A549 (cell line): ENCODE data around the gene SNRK. TPM values are rescaled to one million over a fixed set of nuclear protein-coding genes. Genes with fewer than 3 reads are reported as not detected.

Experiments
- ATAC-seq, 2 experiments: fragments of 200-7000 bp in 1 of 2; fragments of >200 bp in 1 of 2; cut with Nextera tagmentation in 1 of 2; cut with Tn5 transposase in 1 of 2; 3 replicates each; pipeline versions ENCODE4 v1.8.0 to v1.9.1; 2018 to 2020; ENCODE audit warnings: mild to moderate bottlenecking in 1 of 2, moderate library complexity in 1 of 2
- CTCF ChIA-PET: fragments of 300-600 bp; sonication (Branson Sonifier 250); formaldehyde crosslinking; extraction: SDS; loops from one replicate; lab custom pipeline; 2021; ENCODE audit warnings: antibody characterized with exemption, inconsistent platforms; lab: Yijun Ruan, JAX
- POLR2A ChIA-PET: fragments of 350-600 bp; formaldehyde crosslinking; extraction: SDS; loops from one replicate; lab custom pipeline; 2021; ENCODE audit warnings: antibody characterized with exemption, inconsistent platforms; lab: Yijun Ruan, JAX
- DNase-seq, 2 experiments: peaks; one replicate each; pipeline versions ENCODE4 v3.0.0 to v3.0.0-alpha.2; 2011 to 2016; ENCODE audit warnings: low read depth in 1 of 2, low spot score in 1 of 2
- FAIRE-seq: peaks from 2 replicates; lab custom pipeline; 2011; peaks lifted over from hg19 to GRCh38; lab: Jason Lieb, UNC
- H3K27ac ChIP-seq, 2 experiments: fragments of >200 bp; sonication (Bioruptor Twin); formaldehyde crosslinking; 3 replicates each; pipeline ENCODE4 v1.5.1; 2016 to 2017
- H3K4me1 ChIP-seq: fragments of >200 bp; sonication (Bioruptor Twin); formaldehyde crosslinking; 3 replicates; pipeline ENCODE4 v1.6.1; 2016
- H3K4me2 ChIP-seq: fragments of >200 bp; sonication (Bioruptor Twin); formaldehyde crosslinking; 3 replicates; pipeline ENCODE4 v1.6.1; 2016
- H3K4me3 ChIP-seq: fragments of >200 bp; sonication (Bioruptor Twin); formaldehyde crosslinking; 3 replicates; pipeline ENCODE4 v1.5.1; 2016
- H3K9me3 ChIP-seq: fragments of >200 bp; sonication (Bioruptor Twin); formaldehyde crosslinking; 3 replicates; pipeline ENCODE4 v1.6.1; 2016
- BCL3 ChIP-seq: fragments of >200 bp; sonication (Bioruptor Twin); formaldehyde crosslinking; IDR thresholded peaks from 3 replicates; pipeline ENCODE4 v1.6.1; 2016
- CBX8 ChIP-seq: fragments of 200-600 bp; sonication (generic); IDR thresholded peaks from 2 replicates; pipeline ENCODE4 v1.6.1; 2016
- CEBPB ChIP-seq, 2 experiments: fragments of >200 bp in 1 of 2; sonication (Bioruptor Twin) in 1 of 2; formaldehyde crosslinking in 1 of 2; IDR thresholded peaks; 2 replicates each; pipeline ENCODE4 v1.6.1; 2012 to 2016
- CHD2 ChIP-seq: fragments of 150-350 bp; IDR thresholded peaks from 2 replicates; pipeline ENCODE4 v1.6.1; 2014; ENCODE audit warnings: low read length; ENCODE audit not compliant: partially characterized antibody
- CTCF ChIP-seq: fragments of >200 bp; sonication (Bioruptor Twin); formaldehyde crosslinking; IDR thresholded peaks from 3 replicates; pipeline ENCODE4 v1.5.1; 2016
- EHMT2 ChIP-seq: fragments of 200-600 bp; sonication (generic); IDR thresholded peaks from 2 replicates; pipeline ENCODE4 v1.6.1; 2016; ENCODE audit warnings: antibody characterized with exemption, low read depth, mild to moderate bottlenecking, moderate library complexity
- EP300 ChIP-seq, 2 experiments: fragments of >200 bp; sonication (Bioruptor Twin); formaldehyde crosslinking; IDR thresholded peaks; 2 replicates in 1 of 2; 3 replicates in 1 of 2; pipeline ENCODE4 v1.6.1; 2016 to 2017
- ESRRA ChIP-seq: fragments of 150-350 bp; IDR thresholded peaks from 2 replicates; pipeline ENCODE4 v1.6.1; 2014; ENCODE audit warnings: mild to moderate bottlenecking, low read length, borderline replicate concordance
- FOSB ChIP-seq: fragments of 250-450 bp; sonication (Bioruptor Pico); IDR thresholded peaks from 2 replicates; pipeline ENCODE4 v1.5.0; 2020; ENCODE audit warnings: mild to moderate bottlenecking, moderate library complexity
- FOXS1 ChIP-seq: fragments of 250-450 bp; sonication (Bioruptor Pico); IDR thresholded peaks from 2 replicates; pipeline ENCODE4 v1.5.0; 2020; ENCODE audit warnings: mild to moderate bottlenecking, moderate library complexity
- HES2 ChIP-seq: fragments of >200 bp; sonication (Bioruptor Twin); formaldehyde crosslinking; IDR thresholded peaks from 2 replicates; pipeline ENCODE4 v1.6.1; 2016
- JUN ChIP-seq, 2 experiments: fragments of >200 bp; sonication (Bioruptor Twin); formaldehyde crosslinking; IDR thresholded peaks; 2 replicates in 1 of 2; 3 replicates in 1 of 2; pipeline ENCODE4 v1.6.1; 2016 to 2017
- MAFK ChIP-seq: fragments of 450-650 bp; IDR thresholded peaks from 2 replicates; pipeline ENCODE4 v1.6.1; 2014; ENCODE audit not compliant: partially characterized antibody
- MAX ChIP-seq: IDR thresholded peaks from 2 replicates; pipeline ENCODE4 v1.6.1; 2012
- MAZ ChIP-seq: fragments of 150-350 bp; IDR thresholded peaks from 2 replicates; pipeline ENCODE4 v1.6.1; 2014; ENCODE audit warnings: antibody characterized with exemption, low read depth, low read length, borderline replicate concordance
- NPAS2 ChIP-seq: fragments of 250-450 bp; sonication (Bioruptor Pico); IDR thresholded peaks from 2 replicates; pipeline ENCODE4 v1.8.0; 2022; ENCODE audit warnings: mild to moderate bottlenecking, moderate library complexity, borderline replicate concordance
- PHF8 ChIP-seq: fragments of 200-600 bp; sonication (generic); IDR thresholded peaks from 2 replicates; pipeline ENCODE4 v1.6.1; 2016; ENCODE audit warnings: low read depth, mild to moderate bottlenecking, antibody characterized with exemption, moderate library complexity, borderline replicate concordance
- POLR2A ChIP-seq: IDR thresholded peaks from 2 replicates; pipeline ENCODE4 v1.6.1; 2012; ENCODE audit warnings: mild to moderate bottlenecking, low read length
- RAD21 ChIP-seq, 2 experiments: fragments of >200 bp in 1 of 2; sonication (Bioruptor Twin) in 1 of 2; formaldehyde crosslinking in 1 of 2; IDR thresholded peaks in 1 of 2; conservative IDR thresholded peaks in 1 of 2; 2 replicates in 1 of 2; 3 replicates in 1 of 2; pipeline ENCODE4 v1.6.1; 2012 to 2018; ENCODE audit warnings: inconsistent platforms in 1 of 2
- RCOR1 ChIP-seq: fragments of 150-350 bp; IDR thresholded peaks from 2 replicates; pipeline ENCODE4 v1.6.1; 2014; ENCODE audit warnings: antibody characterized with exemption, low read length, low read depth
- RFX5 ChIP-seq: fragments of 450-650 bp; IDR thresholded peaks from 2 replicates; pipeline ENCODE4 v1.7.1; 2014; ENCODE audit warnings: antibody characterized with exemption, mild to moderate bottlenecking, moderate library complexity
- RNF2 ChIP-seq: fragments of 200-600 bp; sonication (generic); IDR thresholded peaks from 2 replicates; pipeline ENCODE4 v1.6.1; 2016; ENCODE audit warnings: low read depth, mild to moderate bottlenecking, antibody characterized with exemption, moderate library complexity, borderline replicate concordance
- ZC3H11A ChIP-seq: fragments of 450-650 bp; IDR thresholded peaks from 2 replicates; pipeline ENCODE4 v1.6.1; 2014; ENCODE audit warnings: antibody characterized with exemption, mild to moderate bottlenecking
- ZSCAN20 ChIP-seq: fragments of 250-450 bp; sonication (Bioruptor Pico); IDR thresholded peaks from 2 replicates; pipeline ENCODE4 v1.8.0; 2022; ENCODE audit warnings: mild to moderate bottlenecking, moderate library complexity
- WGBS: methylation state at CpG from one replicate; pipeline ENCODE4 v1.1.6; 2017; ENCODE audit errors: missing lambda C conversion rate; 5-methylcytosine and 5-hydroxymethylcytosine counted together
- polyA plus RNA-seq, 4 experiments: library from polyadenylated mRNA; depleted of rRNA in 3 of 4; stranded (reverse); fragments of >200 nt; fragmentation: RNase III in 1 of 4; extraction: RNeasy Plus Mini Kit Qiagen cat#74134 plus additional on column Dnase treatment in 1 of 4; gene quantifications; 2 replicates in 3 of 4; 3 replicates in 1 of 4; pipeline ENCODE4 v1.2.3, GENCODE V29; 2011 to 2017
- TF ChIP-seq, protein P1 (sequence below): IDR thresholded peaks from 2 replicates; pipeline ENCODE4 v1.6.1; 2012
- TF ChIP-seq, protein P2 (sequence below): fragments of 200-600 bp; sonication (generic); IDR thresholded peaks from 2 replicates; pipeline ENCODE4 v1.6.1; 2016; ENCODE audit warnings: antibody characterized with exemption, mild to moderate bottlenecking, moderate library complexity

Gene SNRK
- polyA plus RNA-seq, 2 of the 4 experiments (the other 2 are of a cell fraction) = 3.5 to 7.2 TPM

- no peaks in the 10 kb centered on the region for H3K4me1 ChIP-seq
- ATAC-seq (no peak), FAIRE-seq (no peak), DNase-seq (no peak)
- 97% methylated on average over 7 of the region's 7 CpGs for WGBS
- H3K4me2 ChIP-seq = no peak overlapping the region
- no peak overlapping the region for H3K4me3 ChIP-seq
- CTCF ChIA-PET = no interaction called here
- no peak overlapping the region for H3K27ac ChIP-seq
- peaks cover 33% of the 10 kb centered on the region for H3K9me3 ChIP-seq
- TF ChIP-seq POLR2A = no peak
- POLR2A ChIA-PET = no interaction called here
Measured at GRCh38 chr3:43340403-43340802, 54.1 kb downstream of the SNRK start.

DNA sequence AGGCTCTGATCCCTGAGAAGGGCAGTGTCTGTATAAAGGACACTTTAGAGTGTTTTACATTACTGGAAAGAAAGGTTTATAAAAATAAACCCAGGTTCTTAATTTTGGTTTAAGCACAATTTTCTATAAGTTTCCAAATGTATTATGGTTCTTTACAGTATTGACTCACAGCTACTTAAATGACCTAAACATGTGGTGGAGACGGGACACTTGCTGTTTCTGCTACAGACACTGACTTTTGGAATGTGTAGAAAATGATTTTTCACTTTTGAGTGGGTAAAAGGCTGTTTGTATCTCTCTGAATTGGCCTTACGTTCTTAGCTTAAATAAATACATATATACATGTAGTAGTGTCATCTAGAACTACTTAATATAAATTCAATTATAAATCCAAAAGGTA lies 55.4 kb downstream of the SNRK start:
- Histone ChIP-seq H3K4me2 (no peak overlapping the region), H3K9me3 (peaks cover 26% of the 10 kb centered on the region), H3K4me1 (no peaks in the 10 kb centered on the region), H3K27ac (no peak overlapping the region), H3K4me3 (no peak overlapping the region)
- CTCF ChIA-PET = no interaction called here
- TF ChIP-seq, protein P1, sequence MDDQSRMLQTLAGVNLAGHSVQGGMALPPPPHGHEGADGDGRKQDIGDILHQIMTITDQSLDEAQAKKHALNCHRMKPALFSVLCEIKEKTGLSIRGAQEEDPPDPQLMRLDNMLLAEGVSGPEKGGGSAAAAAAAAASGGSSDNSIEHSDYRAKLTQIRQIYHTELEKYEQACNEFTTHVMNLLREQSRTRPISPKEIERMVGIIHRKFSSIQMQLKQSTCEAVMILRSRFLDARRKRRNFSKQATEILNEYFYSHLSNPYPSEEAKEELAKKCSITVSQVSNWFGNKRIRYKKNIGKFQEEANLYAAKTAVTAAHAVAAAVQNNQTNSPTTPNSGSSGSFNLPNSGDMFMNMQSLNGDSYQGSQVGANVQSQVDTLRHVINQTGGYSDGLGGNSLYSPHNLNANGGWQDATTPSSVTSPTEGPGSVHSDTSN = no peak
- TF ChIP-seq ESRRA (no peak), EP300 (IDR thresholded peaks at IDR 0.05) (no peak), CTCF (no peak), FOXS1 (CRISPR knock-in tag) (no peak), FOSB (CRISPR knock-in tag) (no peak), MAX (no peak), RAD21 (conservative IDR thresholded peaks at IDR 0.05 in 1 of 2, IDR thresholded peaks at IDR 0.05 in 1 of 2) (no peak), BCL3 (no peak), ZSCAN20 (CRISPR knock-in tag) (no peak), ZC3H11A (no peak), PHF8 (no peak), CBX8 (no peak), CEBPB (IDR thresholded peaks at IDR 0.05) (no peak)
- FAIRE-seq (no peak), DNase-seq (no peak), ATAC-seq (no peak)
- POLR2A ChIA-PET = no interaction called here
- WGBS = 93% methylated on average over 2 of the region's 2 CpGs

DNA sequence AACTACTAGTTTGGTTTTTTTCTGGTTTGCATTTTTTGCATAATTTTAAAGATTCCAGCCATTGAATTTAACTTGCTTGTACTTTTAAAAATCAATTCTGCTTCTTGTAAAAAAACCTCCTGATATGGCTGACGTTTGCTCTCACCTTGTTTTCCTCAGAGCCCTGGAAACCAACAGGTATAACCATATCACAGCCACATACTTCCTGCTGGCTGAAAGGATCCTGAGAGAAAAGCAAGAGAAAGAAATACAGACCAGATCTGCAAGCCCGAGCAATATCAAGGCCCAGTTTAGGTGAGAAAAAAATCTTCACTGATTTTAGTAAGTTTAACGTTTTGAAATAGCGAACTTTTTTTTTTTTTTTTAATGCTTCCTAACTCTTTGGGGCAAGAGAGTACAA lies 56.8 kb downstream of the SNRK start:
- DNase-seq = no peak
- ChIA-PET CTCF (no interaction called here), POLR2A (no interaction called here)
- H3K27ac ChIP-seq = no peak overlapping the region
- no peaks in the 10 kb centered on the region for H3K4me1 ChIP-seq
- peaks cover 12% of the 10 kb centered on the region for H3K9me3 ChIP-seq
- no peak for FAIRE-seq
- no peak overlapping the region for H3K4me2 ChIP-seq
- no peak overlapping the region for H3K4me3 ChIP-seq
- ATAC-seq = no peak
- 90% methylated on average over 4 of the region's 4 CpGs for WGBS
- TF ChIP-seq EHMT2 = no peak
- TF ChIP-seq JUN (IDR thresholded peaks at IDR 0.05) = no peak
- no peak for TF ChIP-seq BCL3
- TF ChIP-seq NPAS2 = no peak
- TF ChIP-seq FOSB (CRISPR knock-in tag) = no peak
- no peak for TF ChIP-seq MAX
- TF ChIP-seq RCOR1 = no peak
- TF ChIP-seq, protein P2, sequence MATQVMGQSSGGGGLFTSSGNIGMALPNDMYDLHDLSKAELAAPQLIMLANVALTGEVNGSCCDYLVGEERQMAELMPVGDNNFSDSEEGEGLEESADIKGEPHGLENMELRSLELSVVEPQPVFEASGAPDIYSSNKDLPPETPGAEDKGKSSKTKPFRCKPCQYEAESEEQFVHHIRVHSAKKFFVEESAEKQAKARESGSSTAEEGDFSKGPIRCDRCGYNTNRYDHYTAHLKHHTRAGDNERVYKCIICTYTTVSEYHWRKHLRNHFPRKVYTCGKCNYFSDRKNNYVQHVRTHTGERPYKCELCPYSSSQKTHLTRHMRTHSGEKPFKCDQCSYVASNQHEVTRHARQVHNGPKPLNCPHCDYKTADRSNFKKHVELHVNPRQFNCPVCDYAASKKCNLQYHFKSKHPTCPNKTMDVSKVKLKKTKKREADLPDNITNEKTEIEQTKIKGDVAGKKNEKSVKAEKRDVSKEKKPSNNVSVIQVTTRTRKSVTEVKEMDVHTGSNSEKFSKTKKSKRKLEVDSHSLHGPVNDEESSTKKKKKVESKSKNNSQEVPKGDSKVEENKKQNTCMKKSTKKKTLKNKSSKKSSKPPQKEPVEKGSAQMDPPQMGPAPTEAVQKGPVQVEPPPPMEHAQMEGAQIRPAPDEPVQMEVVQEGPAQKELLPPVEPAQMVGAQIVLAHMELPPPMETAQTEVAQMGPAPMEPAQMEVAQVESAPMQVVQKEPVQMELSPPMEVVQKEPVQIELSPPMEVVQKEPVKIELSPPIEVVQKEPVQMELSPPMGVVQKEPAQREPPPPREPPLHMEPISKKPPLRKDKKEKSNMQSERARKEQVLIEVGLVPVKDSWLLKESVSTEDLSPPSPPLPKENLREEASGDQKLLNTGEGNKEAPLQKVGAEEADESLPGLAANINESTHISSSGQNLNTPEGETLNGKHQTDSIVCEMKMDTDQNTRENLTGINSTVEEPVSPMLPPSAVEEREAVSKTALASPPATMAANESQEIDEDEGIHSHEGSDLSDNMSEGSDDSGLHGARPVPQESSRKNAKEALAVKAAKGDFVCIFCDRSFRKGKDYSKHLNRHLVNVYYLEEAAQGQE = no peak
- TF ChIP-seq HES2 = no peak
- no peak for TF ChIP-seq MAFK
- TF ChIP-seq RNF2 = no peak
- no peak for TF ChIP-seq CHD2
- no peak for TF ChIP-seq MAZ
- no peak for TF ChIP-seq RFX5
